NCI-H2029 treated with DMSO at 0.1 percent for 48 hours (cell line): Measurements from ENCODE around the gene NOC2L.

Source experiments
- DNase-seq: peaks from one replicate; lab custom pipeline; 2025; lab: John Stamatoyannopoulos, UW

Gene NOC2L

GRCh38 chr1:929712-930632, 29.1 kb downstream of the NOC2L start:
- DNase-seq, result no peak

GRCh38 chr1:928825-929661, 30.0 kb downstream of the NOC2L start:
- DNase-seq, result no peak

GRCh38 chr1:927748-928147, 31.3 kb downstream of the NOC2L start:
- DNase-seq, result no peak

GRCh38 chr1:927234-927633, 31.8 kb downstream of the NOC2L start:
- DNase-seq, result no peak

GRCh38 chr1:925561-926421, 33.3 kb downstream of the NOC2L start:
- DNase-seq, result no peak

GRCh38 chr1:924656-925560, 34.1 kb downstream of the NOC2L start:
- DNase-seq, result no peak

GRCh38 chr1:923991-924655, 34.9 kb downstream of the NOC2L start:
- DNase-seq, result no peak

- no peak for DNase-seq
Observed at GRCh38 chr1:923131-923990, 35.7 kb downstream of the NOC2L start, which contains the start of gene SAMD11. Gene SAMD11, plus strand, starts transcription at chr1:923923. Its CDS starts 509 bp downstream, at chr1:924432.

- DNase-seq, result no peak
Observed at GRCh38 chr1:921011-921837, 37.8 kb downstream of the NOC2L start.

- DNase-seq, result no peak
Observed at GRCh38 chr1:920521-920920, 38.5 kb downstream of the NOC2L start.

GRCh38 chr1:920010-920409, 39.0 kb downstream of the NOC2L start:
- DNase-seq, result no peak

- DNase-seq, result no peak
Observed at GRCh38 chr1:919271-919872, 39.7 kb downstream of the NOC2L start.

GRCh38 chr1:918843-919242, 40.2 kb downstream of the NOC2L start:
- DNase-seq, result no peak

GRCh38 chr1:918353-918752, 40.7 kb downstream of the NOC2L start:
- no peak for DNase-seq

- no peak for DNase-seq
Observed at GRCh38 chr1:917466-918091, 41.5 kb downstream of the NOC2L start.

- no peak for DNase-seq
Observed at GRCh38 chr1:917076-917459, 42.0 kb downstream of the NOC2L start.
